Activated CD4-positive, alpha-beta T cell treated with anti-CD3 and anti-CD28 coated beads for 24 hours (primary cell): ENCODE measurements around the gene TSLP.

ENCODE experiments used
- DNase-seq, 2 donors: peaks; one replicate each; pipeline ENCODE4 v3.0.0-alpha.2; 2020; ENCODE audit warnings: low read depth in 2 of 2

TSLP gene

GRCh38 chr5:111095982-111096381 is 24.5 kb downstream of the TSLP start:
- no peak for DNase-seq

- DNase-seq: no peak
Observed at GRCh38 chr5:111099058-111099778, 27.7 kb downstream of the TSLP start.

- DNase-seq: no peak
Observed at GRCh38 chr5:111106320-111106948, 34.9 kb downstream of the TSLP start.

GRCh38 chr5:111107371-111107770 is 35.9 kb downstream of the TSLP start:
- no peak for DNase-seq

- DNase-seq: no peak
Observed at GRCh38 chr5:111111956-111112355, 40.4 kb downstream of the TSLP start.

- DNase-seq: no peak
Observed at GRCh38 chr5:111113678-111114077, 42.2 kb downstream of the TSLP start.

GRCh38 chr5:111115229-111115628 is 43.7 kb downstream of the TSLP start:
- DNase-seq: no peak

GRCh38 chr5:111116550-111116949 is 45.0 kb downstream of the TSLP start:
- no peak for DNase-seq

- no peak for DNase-seq
Observed at GRCh38 chr5:111117136-111117535, 45.6 kb downstream of the TSLP start.

GRCh38 chr5:111119221-111119620 is 47.7 kb downstream of the TSLP start:
- DNase-seq: no peak

- no peak for DNase-seq
Observed at GRCh38 chr5:111119856-111120255, 48.3 kb downstream of the TSLP start.

GRCh38 chr5:111120911-111121310 is 49.4 kb downstream of the TSLP start:
- no peak for DNase-seq

GRCh38 chr5:111121926-111122325 is 50.4 kb downstream of the TSLP start:
- no peak for DNase-seq

- DNase-seq: no peak
Observed at GRCh38 chr5:111122398-111122797, 50.9 kb downstream of the TSLP start.

- no peak for DNase-seq
Observed at GRCh38 chr5:111124793-111125192, 53.3 kb downstream of the TSLP start.

- no peak for DNase-seq
Observed at GRCh38 chr5:111126896-111127295, 55.4 kb downstream of the TSLP start.
